GM19238 (cell line): ENCODE data around the gene NRGN.

Source experiments
- DNase-seq: peaks from one replicate; pipeline ENCODE4 v3.0.0; 2011; ENCODE audit warnings: low spot score; ENCODE audit not compliant: insufficient read length

The NRGN gene

DNA sequence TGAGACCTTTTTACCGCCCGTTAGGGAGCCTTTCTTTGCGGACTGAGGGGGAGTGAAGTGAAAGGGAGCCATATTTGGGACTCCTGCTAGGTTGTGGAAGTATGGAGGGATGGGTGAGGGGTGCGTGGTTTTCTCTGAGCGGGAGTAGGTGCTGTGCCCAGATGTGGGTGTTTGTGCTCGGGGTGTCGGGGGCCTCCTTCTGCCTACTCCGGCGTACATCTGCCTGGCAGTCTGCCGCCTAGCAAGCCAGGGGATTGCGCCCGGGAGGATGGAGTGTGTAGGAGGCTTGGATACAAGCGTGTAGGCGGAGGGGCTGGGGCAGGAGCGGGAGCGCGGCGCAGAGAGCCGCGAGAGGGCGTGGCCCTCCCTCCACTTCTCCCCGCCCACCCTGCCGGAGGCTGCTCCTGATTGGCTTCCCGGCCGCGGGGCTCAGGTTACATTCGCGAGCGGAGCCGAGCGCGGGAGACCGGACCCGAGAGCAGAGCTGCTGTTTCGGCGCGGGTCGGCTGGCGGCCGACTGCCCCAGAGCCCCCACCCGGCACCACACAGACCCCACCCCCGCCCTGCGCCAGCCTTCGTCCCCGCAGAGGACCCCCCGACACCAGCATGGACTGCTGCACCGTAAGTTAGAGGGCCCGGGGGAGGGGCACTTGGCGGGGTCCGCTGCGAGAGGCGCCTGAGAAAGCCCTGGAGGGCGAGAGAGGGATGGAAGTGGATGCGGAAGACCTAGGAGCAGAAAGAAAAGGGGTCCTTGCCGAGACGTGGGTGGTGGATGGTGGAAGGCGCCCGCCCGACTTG, at the start of gene NRGN:
TSS of gene NRGN (plus strand) at position 464 of the 798 bp plus-strand sequence. CDS start at position 607, 143 bp downstream.
- DNase-seq, result peak; percentile 96

DNA sequence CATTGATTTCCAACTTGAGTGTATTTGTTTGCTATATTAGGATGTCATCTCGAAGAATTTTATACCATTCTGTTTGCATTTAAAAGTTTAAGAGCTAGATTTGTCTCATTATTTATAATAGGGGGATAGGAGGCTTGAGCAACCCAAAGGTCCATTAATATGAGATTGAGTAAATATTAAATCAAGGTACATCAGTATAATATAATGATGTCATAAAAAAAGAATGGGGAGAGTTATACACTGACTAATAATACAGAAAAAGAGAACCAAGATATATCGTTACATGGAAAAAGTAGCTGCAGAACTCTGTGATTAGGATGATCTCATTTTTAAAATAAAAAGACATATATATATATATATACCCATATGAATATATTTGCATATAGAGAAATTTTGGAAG, 46.6 kb upstream of the NRGN start:
- DNase-seq, result no peak

DNA sequence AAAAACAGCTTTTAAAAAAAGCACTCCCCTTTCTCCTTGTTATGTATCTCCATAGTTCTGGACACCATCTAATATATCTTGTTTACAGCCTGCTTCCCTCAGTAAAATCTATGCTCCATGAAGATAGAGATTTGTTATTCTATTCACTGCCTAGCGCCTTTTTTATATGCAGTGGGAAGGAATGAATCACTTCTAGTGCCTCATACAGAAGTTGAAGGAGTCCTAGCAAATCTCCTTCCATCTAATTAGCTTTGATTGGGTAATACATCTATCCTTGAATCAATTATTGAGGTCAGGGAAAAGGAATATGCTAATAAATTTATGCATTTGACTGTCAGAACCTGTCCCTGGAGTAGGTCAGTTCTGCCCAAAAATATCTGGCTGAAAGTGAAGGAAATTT, 40.2 kb upstream of the NRGN start:
- DNase-seq, result no peak

DNA sequence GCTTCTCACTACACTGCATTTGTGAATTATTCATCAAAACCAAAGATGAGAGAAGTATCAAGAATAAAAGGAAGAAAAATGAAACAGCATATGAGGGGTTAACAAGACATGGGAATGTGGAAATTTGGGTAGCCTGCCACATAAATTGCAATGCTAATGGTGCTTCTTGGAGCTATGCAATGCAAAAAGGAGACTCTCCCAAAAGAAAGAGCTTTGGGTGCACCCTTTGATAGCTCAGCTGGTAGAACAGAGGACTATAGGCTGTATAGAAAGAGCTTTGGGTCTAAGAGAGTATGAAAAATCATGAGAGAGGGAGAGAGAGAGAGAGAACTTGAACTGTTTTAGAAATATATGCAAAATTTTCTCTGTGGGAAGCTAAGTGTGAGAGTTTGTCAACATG, 39.7 kb upstream of the NRGN start:
- DNase-seq, result no peak

DNA sequence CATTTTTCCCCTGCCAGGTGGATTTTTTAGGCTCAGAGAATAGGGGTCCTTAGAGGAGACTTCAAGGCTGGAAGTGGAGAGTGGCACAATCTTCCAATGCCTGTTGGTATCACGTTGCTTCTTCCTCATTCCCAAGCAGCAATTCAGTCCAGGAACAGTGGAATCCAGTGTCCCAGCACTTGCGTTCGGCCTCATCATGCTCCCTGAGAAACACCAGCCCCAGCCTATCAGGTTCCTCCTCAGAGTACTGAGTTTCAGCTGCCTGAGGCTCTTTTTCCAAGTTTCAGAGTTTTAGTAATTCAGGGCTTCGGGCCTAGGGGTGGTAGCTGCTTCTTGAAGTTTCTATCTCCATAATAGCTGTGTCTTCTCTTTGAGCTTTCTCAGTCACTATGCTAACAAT, 31.9 kb upstream of the NRGN start:
- DNase-seq, result no peak

DNA sequence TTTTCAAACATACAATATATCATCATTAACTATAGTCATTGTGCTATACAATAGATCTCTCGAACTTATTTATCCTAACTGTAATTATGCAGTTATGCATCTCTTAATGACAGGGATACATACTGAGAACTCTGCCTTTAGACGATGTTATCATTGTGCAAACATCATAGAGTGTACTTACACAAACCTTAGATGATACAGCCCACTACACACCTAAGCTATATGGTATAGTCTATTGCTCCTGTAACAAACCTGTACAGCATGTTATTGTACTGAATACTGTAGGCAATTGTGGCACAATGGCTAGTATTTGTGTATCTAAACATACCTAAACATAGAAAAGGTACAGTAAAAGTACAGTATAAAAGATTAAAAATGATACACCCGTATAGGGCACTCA, 27.4 kb upstream of the NRGN start:
- DNase-seq, result no peak

DNA sequence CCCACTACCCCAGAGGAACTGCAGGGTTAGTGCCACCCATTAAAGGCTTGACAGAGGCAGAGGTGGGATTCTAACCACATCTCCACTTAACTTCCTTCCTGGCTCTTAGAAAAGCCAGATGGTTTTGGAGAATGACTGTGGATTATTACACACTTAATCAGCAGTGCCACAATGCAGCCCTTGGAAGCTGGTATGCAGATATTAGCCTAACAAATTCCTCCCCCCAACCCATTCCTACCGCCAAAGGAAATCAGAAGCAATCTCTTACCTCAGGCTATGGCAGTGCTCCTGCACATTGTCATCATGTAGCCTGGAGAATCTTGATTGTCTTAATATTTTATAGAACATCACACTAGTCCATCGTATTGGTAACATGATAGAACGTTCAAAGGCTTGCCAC, 23.2 kb upstream of the NRGN start:
- DNase-seq, result no peak

DNA sequence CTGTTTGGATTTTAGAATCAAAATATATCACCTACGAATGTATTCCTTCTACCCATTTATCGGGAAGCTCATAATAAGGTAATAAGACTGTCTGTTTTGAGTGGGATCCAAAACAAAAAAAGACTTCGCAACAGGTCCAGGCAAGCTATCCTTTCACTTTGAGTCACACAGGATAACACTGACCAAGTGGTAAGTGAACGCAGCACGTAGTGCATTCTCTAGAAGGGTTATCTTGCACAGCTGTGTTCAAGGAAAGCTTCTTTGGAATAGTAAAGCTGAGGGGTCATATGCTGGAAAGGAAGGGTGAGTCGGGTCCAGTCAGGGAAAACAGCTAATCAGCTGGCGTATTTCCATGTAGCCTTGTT, 22.3 kb upstream of the NRGN start:
- DNase-seq, result no peak

DNA sequence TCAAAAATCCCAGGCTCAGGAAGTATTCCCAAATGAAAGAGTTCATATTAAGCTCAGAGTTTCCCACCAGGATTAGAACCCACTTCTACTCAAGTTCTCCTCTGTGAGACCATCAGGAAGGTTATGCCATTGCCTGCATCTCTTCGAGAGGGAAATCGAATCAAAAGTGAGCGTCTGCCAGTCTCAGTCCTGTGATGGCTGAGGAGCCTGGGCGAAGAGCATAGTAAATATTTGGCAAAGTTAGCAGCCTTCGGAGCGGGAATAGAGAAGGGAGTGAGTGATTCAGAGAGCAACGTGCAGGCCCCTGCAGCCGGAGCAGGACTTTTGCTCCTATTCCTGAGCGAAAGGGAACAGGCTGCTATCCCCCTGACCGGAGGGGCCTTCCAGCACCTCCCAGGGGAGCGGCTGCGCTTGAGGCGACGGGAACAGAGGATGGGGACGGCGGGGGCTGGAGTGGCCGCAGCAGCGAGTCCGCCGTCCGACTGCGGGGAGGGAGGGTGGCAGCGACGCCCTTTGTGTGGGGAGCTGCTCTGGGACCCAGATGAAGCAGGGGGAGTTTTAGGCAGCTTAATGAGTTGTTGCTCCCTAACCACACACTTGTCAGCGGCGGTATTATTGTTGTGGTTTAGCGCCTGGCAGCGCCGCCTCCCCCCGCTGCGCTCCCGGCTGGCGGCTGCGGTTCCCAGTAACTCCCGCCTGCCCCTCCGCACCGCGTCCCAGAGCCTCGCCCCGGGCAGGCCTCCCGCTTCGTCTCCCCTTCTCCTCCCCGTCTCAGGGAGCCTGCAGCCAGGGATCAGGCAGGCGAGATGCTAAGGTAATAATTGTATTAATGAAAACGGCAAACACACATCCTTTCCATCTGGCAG, 21.7 kb upstream of the NRGN start:
- DNase-seq, result no peak

DNA sequence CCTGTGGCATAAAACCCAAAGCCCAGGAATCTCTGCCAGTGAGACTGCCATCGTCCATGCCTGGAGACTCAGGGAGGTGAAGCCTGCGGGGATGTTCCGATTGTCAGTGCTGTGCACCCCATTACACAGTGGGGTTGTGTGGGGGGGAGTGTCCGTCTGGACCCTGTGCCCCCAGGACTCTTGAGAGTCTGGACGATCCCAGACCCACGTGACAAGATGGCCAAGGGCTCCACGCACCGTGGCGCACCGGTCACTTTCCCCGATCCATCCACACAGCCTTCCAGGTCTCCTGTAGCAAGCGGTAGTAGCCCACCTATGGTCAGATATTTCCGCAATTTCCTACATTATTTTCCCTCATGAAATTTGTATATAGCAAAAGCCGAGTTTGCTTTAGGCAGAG, 20.9 kb upstream of the NRGN start:
- DNase-seq, result no peak

DNA sequence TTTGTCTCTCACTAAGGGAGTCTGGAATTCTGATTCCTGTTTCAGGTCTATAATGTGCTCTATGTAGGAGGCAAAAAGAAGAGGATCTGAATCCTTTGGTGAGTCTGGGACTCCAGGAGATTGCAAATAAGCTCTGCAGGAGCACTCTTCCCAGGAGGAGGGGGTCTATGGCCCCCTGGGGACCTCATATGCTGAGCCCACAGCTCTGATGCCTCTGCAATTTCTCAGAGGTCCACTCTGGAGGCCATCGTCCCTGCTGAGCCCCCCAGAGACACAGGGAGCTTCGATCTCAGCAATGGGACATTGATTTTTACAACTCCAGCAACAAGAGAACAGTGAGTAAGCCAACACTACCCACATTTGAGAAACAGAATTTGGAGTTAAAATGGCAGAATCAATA, 20.2 kb upstream of the NRGN start:
- no peak for DNase-seq

DNA sequence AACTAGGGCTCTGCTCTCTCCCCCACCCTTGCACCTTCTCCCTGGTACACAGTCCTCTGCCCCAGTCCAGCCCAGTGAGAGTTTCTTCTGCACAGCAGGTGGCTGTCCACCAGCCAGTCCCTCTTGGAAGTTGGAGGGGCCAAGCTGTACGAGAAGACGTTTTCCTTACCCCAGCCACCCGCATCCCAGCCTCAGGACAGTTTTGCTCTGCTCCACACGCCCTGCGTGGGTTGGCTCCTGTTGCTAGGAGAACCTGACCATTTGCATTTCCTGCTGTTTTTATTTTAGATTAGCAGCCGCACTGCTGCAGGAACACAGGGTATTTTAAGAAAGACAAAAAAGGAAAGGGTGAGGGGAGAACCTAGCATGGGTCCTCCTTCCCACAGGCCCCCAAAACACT, 17.6 kb upstream of the NRGN start:
- DNase-seq, result no peak

DNA sequence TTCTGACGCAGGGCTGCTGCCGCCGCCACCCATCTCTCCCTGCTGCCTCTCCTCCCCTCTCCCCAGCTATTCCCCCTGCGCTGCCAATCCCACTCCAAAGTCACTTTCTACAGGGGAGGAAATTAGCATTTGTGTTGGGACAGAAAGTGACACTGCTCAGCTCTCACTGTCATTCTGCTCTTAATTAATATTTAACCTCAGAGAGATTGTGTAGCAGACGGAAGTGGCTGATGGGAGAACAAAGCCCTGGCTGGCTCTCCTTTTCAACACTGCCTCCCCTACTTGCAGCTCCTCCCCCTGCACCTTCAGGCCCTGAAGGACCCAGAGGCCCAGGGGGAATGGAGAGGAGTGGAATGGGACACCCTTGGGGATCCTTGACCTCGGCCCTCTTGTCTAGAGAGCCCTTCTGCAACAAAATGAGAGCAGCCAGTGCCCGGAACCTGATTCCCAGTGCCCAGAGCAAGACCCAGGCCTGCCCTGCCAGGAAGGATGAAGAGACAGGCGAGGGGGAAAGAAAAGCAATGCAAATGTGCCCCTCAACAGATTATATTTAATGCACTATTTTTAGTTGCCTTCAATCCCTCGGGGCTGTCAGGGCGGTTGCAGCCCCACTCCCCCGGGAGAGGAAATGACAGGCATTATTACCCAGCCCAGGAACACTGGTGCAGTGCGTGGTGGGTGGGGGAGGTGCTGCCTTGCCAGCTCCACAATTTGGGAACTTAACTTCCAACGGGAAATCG, 14.6 kb upstream of the NRGN start:
- DNase-seq, result peak; percentile 70

DNA sequence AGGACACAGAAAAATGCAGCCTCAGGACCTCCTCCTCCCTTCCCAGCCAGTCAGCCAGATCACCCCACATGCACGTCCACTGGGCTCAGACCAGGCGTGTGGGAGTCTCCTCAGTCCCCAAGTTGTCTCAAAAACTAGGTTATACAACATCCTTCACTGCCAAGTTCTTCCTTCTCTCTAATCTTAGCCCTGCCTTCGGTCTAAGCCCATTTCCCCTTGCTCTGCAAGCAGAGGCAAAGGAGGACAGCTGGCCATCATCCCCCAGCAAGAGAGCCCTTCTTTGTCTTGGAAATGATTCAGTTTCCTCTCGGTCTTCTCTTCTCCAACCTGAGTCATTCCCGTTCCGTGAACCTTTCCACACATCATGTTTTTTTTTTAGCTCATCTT, 14.0 kb upstream of the NRGN start:
- DNase-seq, result no peak

DNA sequence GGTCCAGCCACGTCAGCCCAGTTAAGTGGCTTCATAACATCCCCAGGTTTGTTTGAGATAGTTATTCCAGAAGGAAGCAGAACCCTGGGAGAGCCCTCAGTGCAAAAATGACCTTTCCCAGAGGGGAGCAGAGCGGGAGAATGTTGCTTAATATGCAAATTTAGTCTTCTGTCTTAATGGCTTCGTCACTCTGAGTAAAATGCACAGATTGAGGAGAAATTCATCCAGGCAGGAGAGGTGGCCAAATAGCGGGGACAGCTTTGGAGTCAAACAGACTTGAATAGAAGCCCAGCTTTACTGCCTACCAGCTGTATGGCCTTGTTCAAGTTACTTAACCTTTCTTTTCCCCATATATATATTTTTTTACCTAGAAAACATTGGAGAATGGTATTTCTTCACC, 12.3 kb upstream of the NRGN start:
- DNase-seq, result no peak

DNA sequence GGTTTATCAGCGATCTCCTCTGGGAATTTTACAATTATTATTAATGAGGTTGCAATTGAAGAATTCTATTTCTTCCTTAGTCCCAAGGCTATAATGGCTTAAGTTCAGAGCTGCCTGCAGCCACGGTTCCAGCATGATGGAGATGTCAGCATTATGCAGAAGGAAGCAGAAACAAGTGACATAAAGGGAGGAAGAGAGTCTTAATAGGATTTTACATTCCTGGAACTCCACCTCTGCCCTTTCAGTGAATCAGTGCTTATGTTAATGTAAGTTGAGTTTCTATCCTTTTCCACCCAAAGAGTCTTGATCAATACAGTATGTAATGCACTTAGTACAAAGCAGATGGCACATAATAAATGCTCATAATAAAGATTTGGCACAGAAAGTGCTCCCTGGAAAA, 11.6 kb upstream of the NRGN start:
- DNase-seq, result no peak

DNA sequence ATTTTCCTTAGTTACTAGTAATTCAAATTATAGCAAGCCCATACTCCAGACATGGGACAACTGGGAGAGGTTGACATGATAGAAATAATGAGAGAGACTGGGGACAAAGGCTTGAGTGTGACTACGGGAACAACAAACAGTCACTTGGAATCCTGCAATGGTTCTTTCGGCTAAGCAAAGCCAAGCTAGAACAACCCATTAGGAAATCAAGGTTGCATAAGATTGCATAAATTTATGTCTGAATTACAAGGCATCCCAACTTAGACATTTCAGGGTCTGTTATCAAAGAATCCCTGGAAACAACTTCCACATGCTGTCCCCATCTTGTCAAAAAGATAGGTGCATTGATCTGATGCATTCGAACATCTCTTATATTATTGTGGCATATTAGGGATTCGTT, 10.2 kb upstream of the NRGN start:
- DNase-seq, result no peak

DNA sequence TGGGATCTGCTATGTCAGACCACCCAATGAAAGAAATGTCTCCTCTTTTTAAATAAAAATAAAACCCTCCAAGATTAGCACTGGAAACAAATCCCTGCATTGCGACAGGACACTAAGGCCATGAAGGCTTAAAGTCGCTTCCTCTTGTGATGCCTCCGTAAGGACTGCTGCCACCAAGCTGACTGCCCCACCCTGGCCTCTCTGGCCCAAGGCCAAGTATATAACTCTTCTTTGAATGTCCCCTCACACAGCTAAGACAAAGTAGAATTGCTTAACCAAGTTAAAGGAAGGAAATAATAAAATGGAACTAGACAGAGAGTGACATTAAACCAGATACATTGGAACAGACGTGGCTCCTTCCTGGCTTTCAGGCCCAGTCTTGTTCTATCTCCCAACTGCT, 7.5 kb upstream of the NRGN start:
- DNase-seq, result no peak

DNA sequence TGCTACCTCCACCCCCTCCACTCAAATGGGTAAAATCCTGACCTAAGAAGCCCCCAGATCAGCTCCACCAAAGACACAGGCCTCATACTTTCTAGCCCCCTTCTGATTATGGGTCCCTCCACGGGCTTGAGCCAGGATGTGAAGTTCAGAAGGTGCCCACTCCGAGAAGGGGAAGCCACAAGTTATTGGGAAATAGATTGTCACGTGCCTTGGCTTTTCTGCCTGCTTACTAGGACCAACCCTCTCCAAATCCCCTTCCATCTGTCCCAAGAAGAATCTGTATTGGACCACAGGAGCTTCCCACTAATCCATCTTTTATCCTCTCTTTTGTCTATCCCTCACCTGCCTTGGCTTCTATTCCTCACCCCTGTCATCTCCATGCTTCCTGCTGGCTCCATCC, 3.0 kb upstream of the NRGN start:
- no peak for DNase-seq

DNA sequence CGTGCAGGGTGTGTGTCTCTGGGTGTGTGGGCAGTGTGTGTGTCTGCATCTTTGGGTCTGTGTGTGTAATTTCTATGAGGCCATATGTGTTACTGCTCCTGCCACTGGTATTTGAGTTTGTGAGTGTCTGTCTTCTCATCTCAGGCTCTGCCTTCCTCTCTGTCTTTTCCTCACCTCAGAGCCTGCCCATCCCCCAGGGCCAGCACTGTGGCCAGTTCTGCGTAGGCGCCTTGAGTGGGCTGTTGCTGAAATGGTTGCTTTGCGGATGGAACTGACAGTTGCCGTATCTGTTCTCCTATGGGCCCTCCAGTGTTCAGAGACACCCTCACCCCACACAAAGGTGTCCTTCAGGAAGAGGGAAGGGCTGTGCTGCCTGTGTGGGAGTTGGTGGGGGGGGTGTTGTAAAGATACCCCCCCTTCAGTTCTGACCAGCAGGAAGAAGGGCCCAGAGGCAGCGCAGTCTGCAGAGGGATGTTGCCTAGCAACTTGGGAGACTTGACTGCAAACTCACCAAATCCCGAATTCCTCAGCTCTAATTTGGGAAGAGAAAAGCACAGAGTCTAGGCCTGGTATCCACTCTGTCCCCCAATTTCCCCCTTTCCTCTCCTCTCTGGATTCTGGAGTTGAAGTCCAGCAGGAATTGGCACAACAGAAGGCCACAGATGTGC, 2.0 kb upstream of the NRGN start:
- DNase-seq, result no peak

DNA sequence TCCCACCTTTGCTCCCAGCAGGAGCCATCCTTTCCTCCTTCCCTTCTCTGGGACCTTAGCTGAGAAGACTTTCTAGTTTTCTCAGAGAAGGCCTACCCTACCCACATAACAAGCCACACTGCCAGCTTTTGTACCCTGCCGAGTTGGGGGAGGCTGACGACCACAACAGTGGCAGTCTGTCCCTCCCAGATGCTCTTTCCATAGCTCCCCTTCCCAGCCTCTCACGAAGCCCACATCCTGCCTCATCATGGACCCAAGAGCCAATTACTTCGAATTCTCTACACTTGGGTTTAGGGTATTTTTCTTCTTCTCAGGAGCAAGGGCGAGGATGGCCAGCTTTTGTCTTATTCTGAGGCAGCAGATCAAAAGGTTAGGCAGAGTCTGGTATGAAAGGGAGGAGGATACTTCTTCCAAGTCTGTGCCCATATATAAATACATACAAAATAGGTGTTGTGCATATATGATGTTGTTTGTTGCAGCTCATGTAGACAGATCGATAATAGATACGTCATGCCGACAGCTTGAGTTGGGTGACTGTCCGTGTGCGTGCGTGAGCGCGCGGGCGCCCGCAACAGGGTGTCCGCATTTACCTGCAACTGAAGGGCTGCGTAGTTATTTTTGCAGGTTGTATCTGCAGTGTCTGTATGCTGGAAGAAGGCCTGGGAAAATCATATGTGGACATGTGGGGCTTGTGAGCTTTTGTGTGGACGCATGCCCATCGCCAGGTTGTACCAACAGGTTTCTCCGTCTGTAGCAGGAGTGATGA, 846 bp upstream of the NRGN start:
- no peak for DNase-seq
